IPS-NIHi7 (cell line): ENCODE results near the gene P2RY8.
"Not testable (repeated sequence)": the region's sequence is repeated elsewhere in the genome, so short reads cannot be mapped to it uniquely, and the experiment has no call there.

ENCODE experiments used
- DNase-seq: peaks from one replicate; pipeline ENCODE4 v3.0.0; 2012; ENCODE audit warnings: mixed read lengths; ENCODE audit errors: extremely low spot score

Gene P2RY8

DNA sequence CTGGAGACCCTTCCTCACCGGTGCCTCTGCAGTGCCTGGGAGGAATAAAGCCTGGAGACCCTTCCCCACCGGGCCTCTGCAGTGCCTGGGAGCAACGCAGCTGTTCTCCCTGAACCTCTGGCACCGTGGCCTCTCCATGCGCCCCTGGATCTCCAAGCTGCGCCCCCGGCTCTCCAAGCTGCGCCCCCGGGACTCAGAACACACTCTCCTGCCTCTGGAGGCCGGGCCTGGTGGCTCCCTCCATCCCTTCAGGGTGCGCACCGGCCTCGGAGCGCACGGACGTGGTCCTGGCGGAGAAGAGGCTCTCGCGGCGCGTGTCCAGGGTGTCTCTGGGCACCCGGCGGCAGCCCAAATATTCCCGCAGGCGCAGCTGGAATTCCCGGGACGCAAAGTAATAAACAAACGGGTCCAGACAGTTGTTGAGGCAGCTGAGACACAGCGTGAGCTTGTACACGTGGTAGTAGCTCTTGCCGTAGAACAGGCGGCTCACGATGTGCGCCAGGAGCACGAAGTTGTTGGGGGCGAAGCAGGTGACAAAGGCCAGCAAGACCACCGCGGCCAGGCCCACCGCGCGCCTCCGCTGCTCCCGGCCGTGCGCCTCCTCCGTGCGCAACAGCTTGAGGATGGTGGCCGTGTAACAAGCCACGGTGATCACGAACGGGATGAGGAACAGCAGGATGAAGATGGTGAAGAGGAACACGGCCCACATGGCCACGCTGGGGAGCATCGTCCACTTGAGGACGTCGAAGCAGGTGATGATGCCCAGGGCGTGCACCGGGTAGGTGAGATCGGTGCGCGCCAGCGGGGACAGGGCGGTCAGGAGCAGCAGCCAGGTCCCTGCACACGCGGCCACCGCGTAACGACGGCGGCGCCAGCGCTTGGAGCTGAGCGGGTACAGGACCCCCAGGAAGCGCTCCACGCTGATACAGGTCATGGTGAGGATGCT lies 71.4 kb downstream of the P2RY8 start:
- no peak for DNase-seq

DNA sequence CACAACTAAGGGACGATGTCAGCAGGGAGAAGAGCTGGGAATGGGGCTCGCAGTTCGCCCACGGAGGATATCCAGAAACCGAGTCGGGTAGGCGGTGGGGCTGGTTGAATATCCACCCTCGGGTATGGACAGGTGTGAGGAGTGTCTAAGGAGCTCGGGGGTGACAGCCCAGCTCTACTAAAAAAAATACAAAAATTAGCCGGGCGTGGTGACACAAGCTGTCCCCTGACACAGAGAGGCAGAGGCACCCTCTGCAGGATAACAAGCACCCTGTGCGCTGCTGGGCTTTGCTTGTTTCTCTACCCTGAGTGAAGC lies 72.1 kb downstream of the P2RY8 start:
- DNase-seq, result no peak

DNA sequence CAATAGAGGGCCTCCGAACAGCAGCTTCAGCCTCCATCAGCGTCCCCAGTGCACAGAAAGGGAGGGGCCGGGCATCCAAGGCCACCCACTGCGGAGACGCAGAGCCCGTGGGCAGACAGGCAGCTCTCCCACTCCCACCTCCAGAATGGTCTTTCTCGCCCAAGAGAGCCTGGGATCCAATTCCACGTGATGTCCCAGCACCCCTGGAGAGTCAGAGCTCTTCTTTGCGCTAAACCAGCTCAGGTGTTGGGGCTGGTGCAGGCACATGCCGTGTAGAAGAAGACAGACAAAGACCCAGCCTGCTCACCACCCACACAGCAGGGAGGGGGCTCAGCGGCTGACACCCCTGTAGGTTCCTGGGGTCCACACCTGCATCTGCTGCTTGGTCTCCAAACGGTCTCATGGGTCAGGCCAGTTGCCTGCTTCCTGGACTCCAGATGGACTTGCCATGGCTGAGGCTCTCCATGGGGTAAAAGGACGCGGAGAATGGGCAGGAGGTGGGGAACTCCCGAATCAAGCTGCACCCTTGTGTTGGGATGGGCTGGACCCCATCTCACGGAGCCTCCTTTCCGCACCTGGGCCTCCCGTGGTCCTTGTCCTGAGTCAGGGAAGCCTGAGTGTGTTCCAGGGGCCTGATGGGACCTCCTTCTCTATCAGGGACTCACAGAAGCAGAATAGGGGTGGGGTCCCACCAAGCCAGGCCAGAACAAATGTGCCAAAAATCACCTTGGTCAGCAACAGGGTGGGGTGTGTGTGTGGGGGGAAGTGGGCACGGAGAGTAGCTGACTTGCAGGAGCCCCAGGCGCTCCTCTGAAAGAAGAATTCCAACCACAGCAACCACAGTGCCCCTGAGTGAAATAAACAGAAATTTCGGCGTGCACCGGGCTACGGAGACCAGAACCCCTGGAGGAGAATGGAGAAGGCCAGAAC lies 72.7 kb downstream of the P2RY8 start:
- no peak for DNase-seq

DNA sequence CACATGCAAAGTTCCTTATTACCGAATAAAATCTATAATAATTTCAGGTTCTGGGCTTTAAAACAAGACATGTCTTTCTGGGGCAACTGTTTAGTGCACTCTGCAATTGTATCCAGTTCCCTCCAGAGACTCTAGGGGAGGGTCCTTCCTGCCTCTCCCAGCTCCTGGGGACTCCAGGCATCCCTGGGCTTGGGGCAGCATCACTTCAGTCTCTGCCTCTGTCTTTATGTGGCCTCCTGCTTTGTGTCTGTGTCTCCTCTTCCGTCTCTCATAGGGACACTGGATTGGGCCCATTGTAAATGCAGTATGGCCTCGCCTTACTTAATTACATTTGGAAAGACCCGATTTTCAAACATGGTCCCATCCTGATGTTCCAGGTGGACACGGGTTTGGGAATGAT lies 73.4 kb downstream of the P2RY8 start:
- DNase-seq, result no peak

DNA sequence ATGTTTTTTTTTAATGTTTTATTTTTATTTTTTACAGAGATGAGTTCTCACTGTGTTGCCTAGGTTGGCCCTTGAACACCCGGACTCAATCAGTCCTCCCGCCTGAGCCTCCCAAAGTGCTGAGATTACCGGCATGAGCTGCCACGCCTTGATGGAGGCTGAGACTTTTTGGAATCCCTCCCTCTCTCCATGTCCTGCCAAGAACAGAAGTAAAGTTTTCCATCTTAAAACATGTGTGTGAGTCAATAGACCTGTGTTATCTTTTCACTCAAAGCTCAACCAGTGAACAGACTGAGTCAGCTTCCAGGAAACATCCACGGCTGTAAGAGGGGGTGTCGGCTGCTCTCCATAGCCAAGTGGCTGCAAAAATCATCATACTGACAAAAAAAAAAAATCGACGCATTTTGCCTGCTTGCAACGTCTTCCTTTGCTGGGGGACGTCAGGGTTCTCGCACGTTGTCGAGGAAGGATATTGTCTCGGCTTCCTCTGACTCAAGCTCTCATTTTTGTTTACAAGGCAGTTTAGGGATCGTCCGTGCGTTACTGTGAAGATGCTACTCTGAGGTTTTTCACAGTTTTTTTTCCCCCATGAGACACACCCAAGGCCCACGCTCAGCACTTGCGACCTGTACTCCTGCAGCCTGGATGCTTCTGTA lies 74.3 kb downstream of the P2RY8 start:
- no peak for DNase-seq

DNA sequence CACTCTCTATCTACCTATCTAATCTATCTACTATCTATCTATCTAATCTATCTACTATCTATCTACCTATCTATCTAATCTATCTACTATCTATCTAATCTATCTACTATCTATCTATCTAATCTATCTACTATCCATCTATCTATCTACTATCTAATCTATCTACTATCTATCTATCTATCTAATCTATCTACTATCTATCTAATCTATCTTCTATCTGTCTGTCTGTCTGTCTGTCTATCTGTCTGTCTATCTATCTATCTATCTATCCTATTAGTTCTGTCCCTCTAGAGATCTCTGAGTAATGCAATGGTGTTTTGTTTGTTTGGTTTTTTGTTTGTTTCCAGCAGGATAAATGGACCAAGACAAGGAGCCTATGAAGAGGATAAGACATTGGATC lies 74.9 kb downstream of the P2RY8 start:
- no peak for DNase-seq

DNA sequence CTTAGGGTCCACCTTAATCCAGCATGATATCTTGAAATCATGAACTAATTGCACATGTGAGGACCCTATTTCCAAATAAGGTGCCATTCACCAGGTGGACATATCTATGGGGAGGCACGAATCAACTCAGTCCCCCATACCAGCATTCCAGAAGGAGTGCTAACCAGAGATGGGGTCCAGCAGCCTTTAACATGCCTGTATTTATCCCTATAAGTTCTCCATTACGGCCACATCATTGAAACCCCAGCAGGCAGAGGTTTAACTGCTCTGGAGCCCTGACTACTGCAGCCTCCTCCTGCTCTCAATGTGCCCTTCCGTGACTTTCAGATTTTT lies 81.1 kb downstream of the P2RY8 start:
- no peak for DNase-seq

DNA sequence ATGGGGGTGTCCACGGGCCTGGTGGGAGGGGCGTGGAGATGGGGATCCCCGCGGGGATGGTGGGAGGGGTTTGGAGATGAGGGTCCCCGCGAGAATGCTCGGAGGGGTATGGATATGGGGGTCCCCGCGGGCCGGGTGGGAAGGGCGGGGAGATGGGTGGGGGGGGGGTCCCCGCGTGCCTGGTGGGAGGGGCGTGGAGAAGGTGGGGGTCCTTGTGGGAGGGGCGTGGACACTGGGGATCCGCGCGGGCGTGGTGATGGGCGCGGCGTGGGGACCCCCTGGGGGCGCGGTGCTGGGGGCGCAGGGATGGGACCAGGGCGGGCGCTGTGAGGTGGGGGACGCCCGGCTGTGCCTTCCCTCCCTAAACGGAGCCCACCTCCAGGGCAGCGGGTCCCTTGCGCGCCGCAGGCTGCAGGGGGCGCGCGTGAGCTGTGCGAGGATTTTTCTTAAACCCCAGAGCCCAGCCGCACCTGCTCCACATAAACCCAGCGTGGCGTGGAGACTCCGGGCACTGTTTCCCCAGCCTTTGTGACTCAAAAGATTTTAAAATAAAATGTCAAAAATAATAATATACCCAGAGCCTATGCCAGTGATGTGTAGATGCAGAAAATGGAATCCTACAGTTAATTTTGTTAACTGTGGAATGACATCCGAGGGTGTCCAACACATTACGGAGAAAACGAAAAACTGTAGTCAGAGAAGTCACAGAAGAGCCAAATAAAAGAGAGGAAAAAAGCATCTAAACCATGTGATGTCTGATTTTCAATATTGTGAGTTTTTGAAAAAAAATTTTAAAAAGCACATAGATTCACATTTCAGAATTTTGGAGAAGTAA lies 82.8 kb downstream of the P2RY8 start:
- DNase-seq, result peak; percentile 92

DNA sequence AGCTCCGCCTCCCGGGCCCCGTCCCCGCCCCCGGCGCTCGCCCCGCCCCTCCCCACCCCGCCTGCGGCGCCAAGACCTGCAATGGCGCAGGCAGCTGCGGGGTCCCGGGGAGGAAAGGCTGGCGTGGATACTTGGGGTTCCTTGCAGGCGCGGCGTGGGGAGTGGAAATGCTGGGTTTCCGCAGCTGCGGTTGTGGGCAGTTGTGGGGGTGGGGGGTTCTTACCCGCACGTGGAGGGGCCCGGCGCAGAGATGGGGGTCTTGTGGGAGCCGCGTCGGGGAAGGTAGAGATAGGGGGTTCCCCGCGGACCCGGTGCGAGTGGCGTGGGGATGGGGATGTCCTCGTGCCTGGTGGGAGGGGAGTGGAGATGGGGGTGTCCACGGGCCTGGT lies 83.6 kb downstream of the P2RY8 start:
- no peak for DNase-seq

DNA sequence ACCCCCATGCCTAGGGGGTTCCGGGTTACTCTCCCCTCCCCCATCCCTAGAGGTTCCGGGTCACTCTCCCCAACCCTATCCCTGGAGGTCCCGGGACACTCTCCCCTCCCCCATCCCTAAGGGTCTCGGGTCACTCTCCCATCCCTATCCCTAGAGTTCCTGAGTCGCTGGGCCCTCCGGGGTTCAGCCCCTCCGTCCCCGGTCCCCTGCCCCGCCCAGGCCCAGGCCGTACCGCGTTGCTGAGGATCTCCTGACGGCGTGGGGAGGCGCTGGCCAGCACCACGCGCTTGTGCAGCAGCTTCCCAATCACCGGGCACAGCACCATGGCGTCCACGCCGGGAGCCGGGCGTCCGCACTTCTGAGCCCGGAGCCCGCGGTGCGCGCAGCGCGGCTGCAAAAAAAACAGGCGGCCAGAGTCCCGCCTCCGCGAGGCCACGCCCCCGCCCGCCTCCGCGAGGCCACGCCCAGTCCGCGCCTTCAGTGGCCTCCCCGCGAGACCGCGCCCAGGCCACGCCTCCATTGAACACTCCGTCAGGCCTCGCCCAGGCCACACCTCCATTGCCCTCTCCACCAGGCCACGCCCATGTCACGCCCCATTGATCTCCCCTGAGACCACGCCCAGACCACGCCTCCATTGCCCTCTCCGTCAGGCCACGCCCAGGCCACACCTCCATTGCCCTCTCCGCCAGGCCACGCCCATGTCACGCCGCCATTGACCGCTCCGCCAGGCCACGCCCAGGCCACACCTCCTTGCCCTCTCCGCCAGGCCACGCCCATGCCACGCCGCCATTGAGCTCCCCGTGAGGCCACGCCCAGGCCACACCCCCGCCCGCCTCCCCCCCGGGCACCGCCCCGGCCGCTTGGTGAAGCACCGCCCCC lies 84.2 kb downstream of the P2RY8 start, which contains the start of gene ASMTL:
TSS of gene ASMTL (minus strand) at position 394 of the 879 bp plus-strand sequence. CDS start at position 325, 69 bp downstream.
- peak; percentile 98 for DNase-seq

DNA sequence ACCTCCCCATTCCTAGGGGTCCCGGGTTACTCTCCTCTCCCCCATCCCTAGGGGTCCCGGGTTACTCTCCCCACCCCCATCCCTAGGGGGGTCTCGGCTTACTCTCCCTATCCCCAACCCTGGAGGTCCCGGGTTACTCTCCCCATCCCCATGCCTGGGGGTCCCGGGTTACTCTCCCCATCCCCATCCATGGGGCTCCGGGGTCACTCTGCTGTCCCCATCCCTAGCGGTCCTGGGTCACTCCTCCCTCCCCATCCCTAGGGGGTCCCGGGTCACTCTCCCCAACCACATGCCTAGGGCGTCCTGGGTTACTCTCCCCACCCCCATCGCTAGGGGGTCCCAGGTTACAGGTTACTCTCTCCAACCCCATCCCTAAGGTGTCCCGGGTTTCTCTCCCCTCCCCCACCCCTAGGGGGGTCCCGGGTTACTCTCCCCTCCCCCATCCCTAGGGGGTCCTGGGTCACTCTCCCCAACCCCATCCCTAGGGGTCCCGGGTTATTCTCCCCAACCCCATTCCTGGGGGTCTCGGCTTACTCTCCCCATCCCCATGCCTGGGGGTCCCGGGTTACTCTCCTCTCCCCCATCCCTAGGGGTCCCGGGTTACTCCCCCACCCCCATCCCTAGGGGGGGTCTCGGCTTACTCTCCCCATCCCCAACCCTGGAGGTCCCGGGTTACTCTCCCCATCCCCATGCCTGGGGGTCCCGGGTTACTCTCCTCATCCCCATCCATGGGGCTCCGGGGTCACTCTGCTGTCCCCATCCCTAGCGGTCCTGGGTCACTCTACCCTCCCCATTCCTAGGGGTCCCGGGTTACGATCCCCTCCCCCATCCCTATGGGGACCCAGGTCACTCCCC lies 85.1 kb downstream of the P2RY8 start:
- no peak for DNase-seq

DNA sequence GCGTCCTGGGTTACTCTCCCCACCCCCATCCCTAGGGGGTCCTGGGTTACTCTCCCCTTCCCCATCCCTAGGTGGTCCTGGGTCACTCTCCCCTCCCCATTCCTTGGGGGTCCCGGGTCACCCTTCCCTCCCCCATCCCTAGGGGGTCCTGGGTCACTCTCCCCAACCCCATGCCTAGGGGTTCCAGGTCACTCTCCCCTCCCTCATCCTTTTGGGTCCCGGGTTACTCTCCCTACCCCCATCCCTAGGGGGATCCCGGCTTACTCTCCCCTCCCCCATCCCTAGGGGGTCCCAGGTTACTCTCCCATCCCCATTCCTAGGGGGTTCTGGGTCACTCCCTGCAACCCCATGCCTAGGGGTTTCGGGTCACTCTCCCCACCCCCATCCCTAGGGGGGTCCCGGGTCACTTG lies 85.7 kb downstream of the P2RY8 start:
- DNase-seq, result no peak

DNA sequence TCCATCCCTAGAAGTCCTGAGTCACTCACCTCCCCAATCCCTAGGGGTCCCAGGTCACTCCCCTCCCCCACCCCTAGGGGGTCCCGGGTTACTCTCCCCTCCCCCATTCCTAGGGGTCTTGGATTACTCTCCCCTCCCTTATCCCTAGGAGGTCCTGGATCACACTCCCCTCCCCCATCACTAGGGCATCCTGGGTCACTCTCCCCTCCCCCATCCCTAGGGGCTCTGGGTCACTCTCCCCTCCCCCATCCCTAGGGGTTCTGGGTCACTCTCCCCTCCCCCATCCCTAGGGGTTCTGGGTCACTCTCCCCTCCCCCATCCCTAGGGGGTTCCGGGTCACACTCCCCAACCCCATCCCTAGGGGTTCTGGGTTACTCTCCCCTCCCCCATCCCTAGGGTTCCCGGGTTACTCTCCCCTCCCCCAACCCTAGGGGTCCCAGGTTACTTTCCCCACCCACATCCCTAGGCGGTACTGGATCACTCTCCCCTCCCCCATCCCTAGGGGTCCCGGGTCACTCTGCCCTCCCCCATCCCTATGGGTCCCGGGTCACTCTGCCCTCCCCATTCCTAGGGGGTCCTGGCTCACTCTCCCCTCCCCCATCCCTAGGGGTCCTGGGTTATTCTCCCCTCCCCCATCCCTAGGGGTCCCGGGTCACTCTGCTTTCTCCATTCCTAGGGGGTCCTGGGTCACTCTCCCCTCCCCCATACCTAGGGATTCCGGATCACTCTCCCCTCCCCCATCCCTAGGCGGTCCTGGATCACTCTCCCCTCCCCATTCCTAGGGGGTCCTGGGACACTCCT lies 86.4 kb downstream of the P2RY8 start:
- no peak for DNase-seq

DNA sequence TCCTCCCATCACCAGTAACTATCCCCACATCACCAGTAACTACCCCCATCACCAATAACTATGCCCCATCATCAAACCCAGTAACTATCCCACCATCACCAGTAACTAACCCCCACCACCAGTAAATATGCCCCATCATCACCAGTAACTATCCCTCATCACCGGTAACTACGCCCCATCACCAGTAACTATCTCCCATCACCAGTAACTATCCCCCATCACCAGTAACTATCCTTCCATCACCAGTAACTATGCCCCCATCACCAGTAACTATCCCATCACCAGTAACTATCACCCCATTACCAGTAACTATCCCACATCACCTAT lies 87.2 kb downstream of the P2RY8 start:
- DNase-seq, result no peak

DNA sequence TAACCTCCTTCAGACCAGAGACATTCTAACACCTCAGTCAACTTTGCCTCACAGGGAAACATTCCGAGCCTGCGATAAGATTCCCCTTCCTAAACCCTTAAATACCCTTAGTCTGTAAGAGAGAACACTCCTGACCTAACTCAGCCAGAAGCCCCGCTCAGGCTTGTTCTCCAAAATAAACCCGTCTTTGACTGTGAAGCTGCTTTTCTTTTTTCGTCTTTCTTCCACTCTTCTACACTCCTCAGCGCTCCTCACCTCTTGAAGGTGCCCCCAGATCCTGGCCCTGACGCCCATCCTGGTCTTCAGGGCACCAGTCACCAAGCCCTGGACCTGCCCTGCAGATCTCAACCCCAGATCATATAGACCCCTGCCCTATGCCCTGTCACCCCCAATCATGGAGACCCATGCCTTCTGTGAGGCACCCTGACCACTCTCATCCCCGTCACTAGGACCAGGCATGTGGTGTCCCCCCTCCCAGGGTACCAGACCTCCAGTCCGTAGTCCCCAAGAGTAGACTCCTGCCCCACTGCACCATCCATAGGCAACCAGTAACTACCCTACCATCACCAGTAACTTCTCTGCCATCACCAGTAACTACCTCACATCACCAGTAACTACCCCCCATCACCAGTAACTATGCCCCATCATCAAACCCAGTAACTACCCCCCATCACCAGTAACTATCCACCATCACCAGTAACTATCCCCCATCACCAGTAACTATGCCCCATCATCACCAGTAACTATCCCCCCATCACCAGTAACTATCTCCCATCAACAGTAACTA lies 87.8 kb downstream of the P2RY8 start:
- DNase-seq, result no peak

DNA sequence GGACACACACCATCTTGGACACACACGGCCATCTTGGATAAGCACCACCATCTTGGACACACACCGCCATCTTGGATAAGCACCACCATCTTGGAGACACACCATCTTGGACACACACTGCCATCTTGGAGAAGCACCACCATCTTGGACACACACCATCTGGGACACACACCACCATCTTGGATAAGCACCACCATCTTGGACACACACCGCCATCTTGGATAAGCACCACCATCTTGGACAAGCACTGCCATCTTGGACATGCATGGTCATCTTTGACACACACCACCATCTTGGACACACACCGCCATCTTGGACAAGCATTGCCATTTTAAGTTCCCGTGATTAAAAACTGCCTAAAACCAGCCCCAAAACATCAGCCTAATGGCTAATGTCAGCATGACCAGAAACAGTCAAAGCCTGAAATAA lies 88.4 kb downstream of the P2RY8 start:
- DNase-seq, result not testable (repeated sequence)

DNA sequence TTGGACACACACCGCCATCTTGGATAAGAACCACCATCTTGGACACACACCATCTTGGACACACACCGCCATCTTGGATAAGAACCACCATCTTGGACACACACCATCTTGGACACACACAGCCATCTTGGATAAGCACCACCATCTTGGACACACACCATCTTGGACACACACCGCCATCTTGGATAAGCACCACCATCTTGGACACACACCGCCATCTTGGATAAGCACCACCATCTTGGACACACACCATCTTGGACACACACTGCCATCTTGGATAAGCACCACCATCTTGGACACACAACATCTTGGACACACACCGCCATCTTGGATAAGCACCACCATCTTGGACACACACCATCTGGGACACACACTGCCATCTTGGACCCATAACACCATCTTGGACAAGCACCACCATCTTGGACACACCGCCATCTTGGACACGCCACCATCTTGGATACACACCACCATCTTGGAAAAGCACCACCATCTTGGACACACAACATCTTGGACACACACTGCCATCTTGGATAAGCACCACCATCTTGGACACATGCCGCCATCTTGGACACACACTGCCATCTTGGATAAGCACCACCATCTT lies 88.9 kb downstream of the P2RY8 start:
- DNase-seq, result not testable (repeated sequence)
